ENCODE results near the gene ITGB6. TPM values are rescaled to one million over a fixed set of nuclear protein-coding genes. Genes with fewer than 3 reads are reported as not detected.
"Not testable (repeated sequence)": the region's sequence is repeated elsewhere in the genome, so short reads cannot be mapped to it uniquely, and the experiment has no call there.

The ITGB6 gene
- total RNA-seq, 1 experiment from 2014 or later, result 7.2 TPM

- Histone ChIP-seq H3K9me3 (ENCODE audit: low read length) (no peaks in the 10 kb centered on the region), H3K4me1 (ENCODE audit: insufficient read depth, low read length) (peaks cover 14% of the 10 kb centered on the region), H3K36me3 (ENCODE audit: low read depth, low read length) (no peaks in the 10 kb centered on the region), H3K9ac (ENCODE audit: low read length) (no peak overlapping the region), H3K79me2 (ENCODE audit: low read length) (no peaks in the 10 kb centered on the region), H3F3A (ENCODE audit: low read length, unreplicated experiment) (no peaks in the 10 kb centered on the region), H2AFZ (ENCODE audit: low read length) (no peak overlapping the region), H3K27me3 (ENCODE audit: low read length) (no peaks in the 10 kb centered on the region), H4K20me1 (ENCODE audit: low read length) (no peaks in the 10 kb centered on the region), H3K4me2 (ENCODE audit: low read length) (no peak overlapping the region), H3K9me2 (replicated peaks; ENCODE audit: low read length) (no peaks in the 10 kb centered on the region), H3K4me3 (ENCODE audit: low read length) (no peak overlapping the region), H3K27ac (ENCODE audit: low read length) (no peak overlapping the region)
- intact Hi-C loops (cut with micrococcal nuclease), result no loop called here
- ATAC-seq, result no peak
- no TSS peak for BruUV-seq (replicated peaks)
- CTCF ChIA-PET, result interaction anchor here (0.7 kb wide), 1 partner anchor 57 kb away, joined by 3 read pairs; no protein-coding TSS in a partner anchor
- no peak for TF ChIP-seq EZH2phosphoT487 (IDR thresholded peaks at IDR 0.05; ENCODE audit: borderline replicate concordance, low read length)
- TF ChIP-seq EZH2 (IDR thresholded peaks at IDR 0.05; ENCODE audit: low read length, unreplicated experiment), result no peak
- no peak for TF ChIP-seq CTCF (conservative IDR thresholded peaks at IDR 0.05; ENCODE audit: low read depth, low read length)
- POLR2A ChIA-PET (ENCODE audit: unreplicated experiment), result no interaction called here
- no peak for DNase-seq
Measured at GRCh38 chr2:160194946-160195345, 5.1 kb downstream of the ITGB6 start.

- POLR2A ChIA-PET (ENCODE audit: unreplicated experiment), result no interaction called here
- no peaks in the 10 kb centered on the region for H3K9me3 ChIP-seq (ENCODE audit: low read length)
- peak; percentile 94 for ATAC-seq
- no peak overlapping the region for H3K27ac ChIP-seq (ENCODE audit: low read length)
- DNase-seq, result peak; percentile 83
- BruUV-seq (replicated peaks), result no TSS peak
- H3K4me1 ChIP-seq (ENCODE audit: insufficient read depth, low read length), result peaks cover 12% of the 10 kb centered on the region
- no peak overlapping the region for H3K4me3 ChIP-seq (ENCODE audit: low read length)
- H3K4me2 ChIP-seq (ENCODE audit: low read length), result no peak overlapping the region
- H4K20me1 ChIP-seq (ENCODE audit: low read length), result no peaks in the 10 kb centered on the region
- H3K9ac ChIP-seq (ENCODE audit: low read length), result no peak overlapping the region
- CTCF ChIA-PET, result interaction anchor here (0.7 kb wide), 1 partner anchor 58 kb away, joined by 3 read pairs; no protein-coding TSS in a partner anchor
- intact Hi-C loops (cut with micrococcal nuclease), result no loop called here
- no peaks in the 10 kb centered on the region for H3K9me2 ChIP-seq (replicated peaks; ENCODE audit: low read length)
- H3K79me2 ChIP-seq (ENCODE audit: low read length), result no peaks in the 10 kb centered on the region
- no peaks in the 10 kb centered on the region for H3K36me3 ChIP-seq (ENCODE audit: low read depth, low read length)
- H3F3A ChIP-seq (ENCODE audit: low read length, unreplicated experiment), result no peaks in the 10 kb centered on the region
- H2AFZ ChIP-seq (ENCODE audit: low read length), result no peak overlapping the region
- H3K27me3 ChIP-seq (ENCODE audit: low read length), result no peaks in the 10 kb centered on the region
- no peak for TF ChIP-seq EZH2 (IDR thresholded peaks at IDR 0.05; ENCODE audit: low read length, unreplicated experiment)
- no peak for TF ChIP-seq CTCF (conservative IDR thresholded peaks at IDR 0.05; ENCODE audit: low read depth, low read length)
- TF ChIP-seq EZH2phosphoT487 (IDR thresholded peaks at IDR 0.05; ENCODE audit: borderline replicate concordance, low read length), result no peak
Measured at GRCh38 chr2:160194351-160194750, 5.7 kb downstream of the ITGB6 start.

- CTCF ChIA-PET; H3F3A ChIP-seq (ENCODE audit: low read length, unreplicated experiment); H3K79me2 ChIP-seq (ENCODE audit: low read length); H3K36me3 ChIP-seq (ENCODE audit: low read depth, low read length); H3K9me2 ChIP-seq (replicated peaks; ENCODE audit: low read length); intact Hi-C loops (cut with micrococcal nuclease); H3K9me3 ChIP-seq (ENCODE audit: low read length); H4K20me1 ChIP-seq (ENCODE audit: low read length); H3K27me3 ChIP-seq (ENCODE audit: low read length): not testable (repeated sequence)
- Histone ChIP-seq H2AFZ (ENCODE audit: low read length) (peak overlapping the region; percentile 81), H3K27ac (ENCODE audit: low read length) (peak overlapping the region; percentile 45), H3K4me2 (ENCODE audit: low read length) (peak overlapping the region; percentile 69), H3K4me3 (ENCODE audit: low read length) (peak overlapping the region; percentile 20; the same call in 1 of the 2 replicates), H3K9ac (ENCODE audit: low read length) (peak overlapping the region; percentile 43), H3K4me1 (ENCODE audit: insufficient read depth, low read length) (peaks cover 14% of the 10 kb centered on the region)
- POLR2A ChIA-PET (ENCODE audit: unreplicated experiment), result interaction anchor here (0.6 kb wide), 1 partner anchor 16 kb away, joined by 3 read pairs; no protein-coding TSS in a partner anchor
- DNase-seq, result peak; percentile 83
- ATAC-seq, result peak; percentile 93
- TSS peak; percentile 44 for BruUV-seq (replicated peaks)
Measured at GRCh38 chr2:160181146-160181836, 18.8 kb downstream of the ITGB6 start.

- H3K79me2 ChIP-seq (ENCODE audit: low read length); H3F3A ChIP-seq (ENCODE audit: low read length, unreplicated experiment); intact Hi-C loops (cut with micrococcal nuclease); H3K9me2 ChIP-seq (replicated peaks; ENCODE audit: low read length); H3K9me3 ChIP-seq (ENCODE audit: low read length); H4K20me1 ChIP-seq (ENCODE audit: low read length); CTCF ChIA-PET; BruUV-seq (replicated peaks); H3K9ac ChIP-seq (ENCODE audit: low read length); H3K36me3 ChIP-seq (ENCODE audit: low read depth, low read length); ATAC-seq; H3K27me3 ChIP-seq (ENCODE audit: low read length); DNase-seq: not testable (repeated sequence)
- 0 out of 2 replicates have a peak overlapping the region, but pooled peaks have one; percentile 20 for H3K4me3 ChIP-seq (ENCODE audit: low read length)
- H2AFZ ChIP-seq (ENCODE audit: low read length), result peak overlapping the region; percentile 81
- peak overlapping the region; percentile 69 for H3K4me2 ChIP-seq (ENCODE audit: low read length)
- peak overlapping the region; percentile 45; the same call in 1 of the 2 replicates for H3K27ac ChIP-seq (ENCODE audit: low read length)
- H3K4me1 ChIP-seq (ENCODE audit: insufficient read depth, low read length), result peaks cover 14% of the 10 kb centered on the region
- POLR2A ChIA-PET (ENCODE audit: unreplicated experiment), result interaction anchor here (0.6 to 0.7 kb wide), 2 partner anchors 16 to 42 kb away, joined by 3 to 15 read pairs; no protein-coding TSS in a partner anchor
Measured at GRCh38 chr2:160180690-160181089, 19.4 kb downstream of the ITGB6 start.
